CD4-positive, alpha-beta T cell treated with Interleukin-15 for 1 hour (primary cell): ENCODE measurements around the gene DEDD.

Source experiments
- DNase-seq: peaks from one replicate; pipeline ENCODE4 v3.0.0-alpha.2; 2020

DEDD gene

GRCh38 chr1:161162806-161163205, 30.3 kb upstream of the DEDD start:
- DNase-seq: no peak

- DNase-seq: no peak
Observed at GRCh38 chr1:161162052-161162451, 29.6 kb upstream of the DEDD start.

- no peak for DNase-seq
Observed at GRCh38 chr1:161161652-161162051, 29.2 kb upstream of the DEDD start.

GRCh38 chr1:161160671-161161145, 28.2 kb upstream of the DEDD start:
- no peak for DNase-seq

- no peak for DNase-seq
Observed at GRCh38 chr1:161159913-161160243, 27.4 kb upstream of the DEDD start.

- peak; percentile 91 for DNase-seq
Observed at GRCh38 chr1:161159087-161159912, 26.8 kb upstream of the DEDD start, which contains the start of gene USP21. TSS of gene USP21 (plus strand) at chr1:161159500. CDS start at chr1:161160641, 1,141 bp downstream.

GRCh38 chr1:161158316-161159010, 26.0 kb upstream of the DEDD start:
- DNase-seq: no peak

GRCh38 chr1:161157867-161158266, 25.4 kb upstream of the DEDD start:
- DNase-seq: no peak

GRCh38 chr1:161153682-161154337, 21.3 kb upstream of the DEDD start, which contains the start of gene UFC1:
TSS of gene UFC1 (plus strand) at chr1:161153978. CDS start at chr1:161153998, 20 bp downstream.
- peak; percentile 90 for DNase-seq

GRCh38 chr1:161153176-161153575, 20.7 kb upstream of the DEDD start:
- DNase-seq: no peak

- DNase-seq: no peak
Observed at GRCh38 chr1:161145832-161146231, 13.4 kb upstream of the DEDD start.

GRCh38 chr1:161140755-161141400, 8.4 kb upstream of the DEDD start:
- DNase-seq: no peak

GRCh38 chr1:161139766-161140165, 7.3 kb upstream of the DEDD start:
- DNase-seq: peak; percentile 20

GRCh38 chr1:161138431-161138830, 6.0 kb upstream of the DEDD start:
- no peak for DNase-seq

- no peak for DNase-seq
Observed at GRCh38 chr1:161137881-161138280, 5.4 kb upstream of the DEDD start.

GRCh38 chr1:161133220-161133740, 813 bp upstream of the DEDD start:
- no peak for DNase-seq

GRCh38 chr1:161131523-161132409, 701 bp downstream of the DEDD start:
- no peak for DNase-seq

GRCh38 chr1:161130266-161130665, 2.2 kb downstream of the DEDD start:
- no peak for DNase-seq

GRCh38 chr1:161128591-161129420, 3.7 kb downstream of the DEDD start:
- no peak for DNase-seq

- DNase-seq: no peak
Observed at GRCh38 chr1:161127649-161128048, 4.8 kb downstream of the DEDD start.

- DNase-seq: no peak
Observed at GRCh38 chr1:161122967-161123366, 9.5 kb downstream of the DEDD start.
